Measurements from ENCODE around the gene COL8A1. TPM values are rescaled to one million over a fixed set of nuclear protein-coding genes. Genes with fewer than 3 reads are reported as not detected.

COL8A1 gene
- total and polyA plus RNA-seq, 10 of the 15 experiments (the other 5 are each of a cell fraction or from before 2014, with no cell fraction given), result 0.04 to 0.73 (median 0.10) TPM; not detected in 5

GRCh38 chr3:99762901-99763300 lies 124.5 kb downstream of the COL8A1 start (continued):
- TF ChIP-seq BCLAF1 (IDR thresholded peaks at IDR 0.05), result no peak
- TF ChIP-seq PRDM15 (CRISPR knock-in tag; IDR thresholded peaks at IDR 0.05), result no peak
- no peak for TF ChIP-seq USF2 (IDR thresholded peaks at IDR 0.05; ENCODE audit: borderline replicate concordance, low read depth, low read length)
- TF ChIP-seq PML (IDR thresholded peaks at IDR 0.05; ENCODE audit: low read length), result no peak
- no peak for TF ChIP-seq TCF3 (IDR thresholded peaks at IDR 0.05; ENCODE audit: borderline replicate concordance, insufficient read depth, low read depth, low read length)
- TF ChIP-seq NFIC (IDR thresholded peaks at IDR 0.05; ENCODE audit: low read depth, low read length), result no peak
- TF ChIP-seq MEF2A (IDR thresholded peaks at IDR 0.05; ENCODE audit: insufficient read depth, low read depth, low read length), result no peak
- TF ChIP-seq TAF1 (IDR thresholded peaks at IDR 0.05; ENCODE audit: borderline replicate concordance, low read depth, low read length), result no peak
- TF ChIP-seq HDAC6 (IDR thresholded peaks at IDR 0.05; ENCODE audit: unreplicated experiment), result no peak
- TF ChIP-seq RCOR1 (conservative IDR thresholded peaks at IDR 0.05; ENCODE audit: low read depth, low read length), result no peak
- no peak for TF ChIP-seq SP1 (IDR thresholded peaks at IDR 0.05; ENCODE audit: low read depth, low read length)
- no peak for TF ChIP-seq SUZ12 (IDR thresholded peaks at IDR 0.05; ENCODE audit: unreplicated experiment)
- TF ChIP-seq KAT2A (conservative IDR thresholded peaks at IDR 0.05; ENCODE audit: control insufficient read depth, low read depth, low read length), result no peak
- TF ChIP-seq, protein P1, sequence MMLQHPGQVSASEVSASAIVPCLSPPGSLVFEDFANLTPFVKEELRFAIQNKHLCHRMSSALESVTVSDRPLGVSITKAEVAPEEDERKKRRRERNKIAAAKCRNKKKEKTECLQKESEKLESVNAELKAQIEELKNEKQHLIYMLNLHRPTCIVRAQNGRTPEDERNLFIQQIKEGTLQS (IDR thresholded peaks at IDR 0.05; ENCODE audit: borderline replicate concordance, extremely low read depth, low read depth, low read length), result no peak
- TF ChIP-seq SKIL (IDR thresholded peaks at IDR 0.05; ENCODE audit: low read depth, poor library complexity, severe bottlenecking), result no peak

Data from GM12878 (cell line).